HUES64 (cell line): ENCODE data around the gene RIPK1.
A peak's percentile ranks its signal among the peaks of the same experiment; 100 is the strongest.
"Not testable (repeated sequence)": the region's sequence is repeated elsewhere in the genome, so short reads cannot be mapped to it uniquely, and the experiment has no call there.

Experiments used
- H3K27ac ChIP-seq: 2 replicates; pipeline ENCODE4 v1.7.0; 2013; ENCODE audit warnings: low read depth, low read length, inconsistent platforms
- H3K27me3 ChIP-seq: 2 replicates; pipeline ENCODE4 v1.6.1; 2013; ENCODE audit warnings: mild to moderate bottlenecking, low read length; ENCODE audit not compliant: insufficient read depth
- H3K36me3 ChIP-seq: 2 replicates; pipeline ENCODE4 v1.6.1; 2013; ENCODE audit warnings: mild to moderate bottlenecking, low read length; ENCODE audit not compliant: insufficient read depth
- H3K4me1 ChIP-seq: 2 replicates; pipeline ENCODE4 v1.6.1; 2013; ENCODE audit warnings: mild to moderate bottlenecking, low read length, moderate library complexity; ENCODE audit not compliant: insufficient read depth
- H3K4me3 ChIP-seq: 2 replicates; pipeline ENCODE4 v1.5.1; 2013; ENCODE audit warnings: mild to moderate bottlenecking, low read length, moderate library complexity
- H3K9ac ChIP-seq: 2 replicates; pipeline ENCODE4 v1.6.1; 2013; ENCODE audit warnings: mild to moderate bottlenecking, low read depth, low read length
- H3K9me3 ChIP-seq: 2 replicates; pipeline ENCODE4 v1.6.1; 2013; ENCODE audit warnings: low read depth, low read length; ENCODE audit not compliant: insufficient read depth
- WGBS: fragments of 150-250, 120-280 bp; methylation state at CpG from one replicate; pipeline ENCODE4 v1.1.7; 2013; ENCODE audit warnings: missing lambda C conversion rate; 5-methylcytosine and 5-hydroxymethylcytosine counted together

RIPK1 gene

DNA sequence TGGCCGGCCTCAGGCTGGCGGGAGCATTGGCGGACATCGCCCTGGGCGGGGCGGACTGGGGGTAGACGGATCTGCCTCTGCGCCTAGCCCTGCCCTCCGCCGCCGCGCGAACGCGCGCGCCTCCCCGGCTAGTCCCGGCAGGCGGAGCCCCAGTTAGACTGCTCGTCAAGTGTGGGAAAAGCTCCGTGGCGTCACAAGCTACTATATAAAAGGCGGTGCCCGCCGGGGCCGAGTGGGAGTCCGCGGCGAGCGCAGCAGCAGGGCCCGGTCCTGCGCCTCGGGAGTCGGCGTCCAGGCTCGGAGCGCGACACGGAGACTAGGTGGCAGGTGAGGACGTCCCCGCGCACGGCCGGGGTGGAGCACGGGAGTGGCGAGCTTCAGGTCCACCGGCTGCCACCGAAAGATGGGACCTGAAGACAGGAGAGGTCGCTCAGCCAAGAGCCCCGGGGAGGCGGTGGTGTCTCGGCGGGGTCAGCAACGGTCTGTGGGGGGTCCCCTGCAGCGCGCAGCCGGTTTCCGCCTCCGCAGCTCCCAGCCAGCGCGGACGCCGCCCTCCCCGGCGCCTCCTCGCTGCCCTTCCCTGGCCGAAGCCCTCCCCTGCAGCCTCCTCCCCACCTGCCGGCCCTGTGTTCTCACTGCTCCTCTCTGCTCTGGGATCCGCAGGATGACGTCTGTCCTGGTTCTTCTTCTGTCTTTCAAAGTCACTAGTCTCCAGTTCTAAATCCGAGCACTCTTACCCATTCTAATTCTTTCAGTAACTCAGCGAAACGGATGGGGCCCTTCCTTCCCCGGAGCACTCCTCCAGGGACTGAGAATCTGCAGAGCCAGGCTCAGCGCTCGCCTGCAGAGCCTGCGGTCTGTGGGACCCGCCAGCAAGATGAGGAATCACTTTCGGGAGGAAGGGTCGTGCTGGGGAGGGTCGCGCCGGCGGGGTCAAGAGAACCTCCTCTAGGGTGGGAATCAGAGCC lies 4.3 kb upstream of the RIPK1 start:
- H3K9ac ChIP-seq: peak overlapping the region; percentile 46

DNA sequence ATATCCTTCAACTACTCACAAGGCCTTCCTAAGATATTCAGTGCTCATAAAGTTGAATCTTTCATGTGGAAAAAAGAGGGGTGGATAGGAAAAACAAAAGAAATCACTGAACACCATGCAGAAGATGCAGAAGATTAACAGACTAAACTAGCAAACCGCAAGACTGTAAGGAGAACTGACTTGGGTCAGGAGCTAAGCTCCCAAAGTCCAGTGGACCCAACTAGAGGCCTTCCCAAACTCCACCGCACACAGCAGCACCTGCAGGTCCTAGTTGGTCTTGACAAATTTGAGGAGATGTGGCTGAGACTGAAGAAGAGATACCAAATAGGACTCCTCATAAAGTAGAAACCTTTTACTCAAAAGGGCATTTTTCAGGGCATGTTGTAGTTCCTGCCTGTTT lies 3.3 kb downstream of the RIPK1 start:
- H3K9ac ChIP-seq: no peak overlapping the region
- H3K9me3 ChIP-seq: peaks cover 5% of the 10 kb centered on the region; the same call in 1 of the 2 replicates
- peaks cover 18% of the 10 kb centered on the region; the same call in 1 of the 2 replicates for H3K36me3 ChIP-seq
- no peaks in the 10 kb centered on the region for H3K27me3 ChIP-seq
- H3K27ac ChIP-seq: no peak overlapping the region
- WGBS: 97% methylated on average over 2 of the region's 2 CpGs
- peaks cover 50% of the 10 kb centered on the region for H3K4me1 ChIP-seq
- no peak overlapping the region for H3K4me3 ChIP-seq

More for the DNA sequence above, 4.3 kb upstream of the RIPK1 start:
- under 1% methylated on average over 85 of the region's 85 CpGs for WGBS
- Histone ChIP-seq H3K27ac (no peak overlapping the region; the same call in 1 of the 2 replicates), H3K27me3 (no peaks in the 10 kb centered on the region), H3K4me3 (peak overlapping the region; percentile 80), H3K36me3 (0 out of 2 replicates have a peak, but pooled peaks cover 5% of the 10 kb centered on the region), H3K9me3 (peaks cover 5% of the 10 kb centered on the region; the same call in 1 of the 2 replicates), H3K4me1 (no peaks in the 10 kb centered on the region)

DNA sequence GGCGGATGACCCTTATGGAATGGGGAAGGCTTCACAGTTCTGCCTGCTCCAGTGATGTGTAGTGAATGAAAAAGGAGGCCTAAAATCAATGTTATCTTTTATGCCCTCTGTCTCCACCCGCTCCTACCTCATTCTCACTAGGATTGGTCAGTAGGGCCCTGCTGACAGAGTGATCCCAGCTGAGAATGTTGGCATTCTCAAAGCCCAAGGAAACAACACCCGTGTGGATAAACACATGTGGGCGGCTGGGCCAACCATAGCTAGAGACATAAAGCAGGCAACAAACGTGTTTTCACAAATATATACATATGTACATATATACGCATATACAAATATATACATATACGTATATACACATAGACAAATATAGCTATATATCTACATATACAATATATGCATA lies 4.5 kb downstream of the RIPK1 start:
- WGBS: 98% methylated on average over 5 of the region's 7 CpGs
- Histone ChIP-seq H3K4me1 (peaks cover 50% of the 10 kb centered on the region), H3K27ac (no peak overlapping the region; the same call in 1 of the 2 replicates), H3K9me3 (no peaks in the 10 kb centered on the region), H3K27me3 (no peaks in the 10 kb centered on the region), H3K4me3 (no peak overlapping the region), H3K9ac (no peak overlapping the region), H3K36me3 (peaks cover 25% of the 10 kb centered on the region)

DNA sequence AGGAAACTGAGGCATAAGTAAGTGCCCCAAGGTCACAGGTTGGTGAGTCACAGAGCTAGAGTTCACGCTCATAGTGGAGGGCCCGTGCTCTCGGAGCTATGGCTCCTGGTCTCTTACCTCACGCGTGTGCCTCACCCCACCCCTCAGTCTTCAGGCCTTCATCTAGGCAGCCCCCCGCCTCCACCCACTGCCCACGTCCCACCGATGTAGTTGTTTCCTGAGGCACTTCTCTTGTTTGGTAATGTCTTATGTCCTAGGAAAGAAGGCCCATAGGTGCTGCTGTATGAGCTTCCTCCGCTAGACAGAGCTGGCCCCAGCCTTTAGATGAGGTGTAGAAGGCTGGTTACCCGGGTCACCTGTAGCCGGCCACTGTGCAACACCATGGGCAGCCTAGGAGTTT lies 5.1 kb downstream of the RIPK1 start:
- 91% methylated on average over 11 of the region's 11 CpGs for WGBS
- Histone ChIP-seq H3K27ac (peak overlapping the region; percentile 72; the same call in 1 of the 2 replicates), H3K9ac (no peak overlapping the region), H3K27me3 (no peaks in the 10 kb centered on the region), H3K4me3 (no peak overlapping the region), H3K36me3 (peaks cover 31% of the 10 kb centered on the region), H3K9me3 (no peaks in the 10 kb centered on the region), H3K4me1 (peaks cover 50% of the 10 kb centered on the region)

DNA sequence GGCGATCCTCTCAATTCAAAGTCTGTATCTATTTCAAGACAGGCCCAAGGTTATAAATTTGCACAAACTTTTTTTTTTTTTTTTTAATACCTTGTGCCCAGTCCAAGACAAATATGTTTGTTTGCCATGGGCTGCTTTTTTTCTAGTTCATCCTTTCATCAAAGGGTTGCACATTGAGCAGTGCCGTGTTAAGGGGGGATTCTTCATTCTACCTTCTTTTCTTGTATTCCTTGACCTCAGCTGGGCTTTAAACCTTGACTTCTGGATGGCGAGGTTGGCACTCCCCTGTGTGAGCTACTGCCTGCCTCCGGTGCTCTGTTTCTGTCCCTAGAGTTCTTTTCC lies 7.4 kb downstream of the RIPK1 start:
- peaks cover 43% of the 10 kb centered on the region for H3K4me1 ChIP-seq
- 60% methylated on average over 4 of the region's 4 CpGs for WGBS
- no peaks in the 10 kb centered on the region for H3K9me3 ChIP-seq
- peak overlapping the region; percentile 64 for H3K9ac ChIP-seq
- peak overlapping the region; percentile 99 for H3K27ac ChIP-seq
- H3K4me3 ChIP-seq: no peak overlapping the region
- H3K36me3 ChIP-seq: peaks cover 54% of the 10 kb centered on the region
- no peaks in the 10 kb centered on the region for H3K27me3 ChIP-seq

DNA sequence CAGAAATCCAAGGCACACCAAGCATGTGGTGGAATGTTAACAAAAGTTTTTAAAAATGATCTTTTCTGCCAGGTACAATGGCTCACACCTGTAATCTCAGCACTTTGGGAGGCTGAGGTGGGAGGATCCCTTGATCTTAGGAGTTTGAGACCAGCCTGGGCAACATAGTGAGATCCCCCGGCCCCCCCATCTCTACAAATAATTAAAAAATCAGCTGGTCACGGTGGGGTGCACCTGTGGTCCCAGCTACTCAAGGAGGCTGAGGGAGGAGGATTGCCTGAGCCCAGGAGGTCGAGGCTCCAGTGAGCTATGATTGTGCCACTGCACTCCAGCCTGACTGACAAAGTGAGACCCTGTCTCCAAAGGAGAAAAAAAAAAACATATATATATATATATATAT lies 8.0 kb downstream of the RIPK1 start:
- WGBS: 96% methylated on average over 2 of the region's 3 CpGs
- Histone ChIP-seq H3K36me3 (peaks cover 59% of the 10 kb centered on the region), H3K27me3 (no peaks in the 10 kb centered on the region), H3K9ac (peak overlapping the region; percentile 64; the same call in 1 of the 2 replicates), H3K4me1 (peaks cover 38% of the 10 kb centered on the region), H3K27ac (peak overlapping the region; percentile 99), H3K4me3 (no peak overlapping the region), H3K9me3 (no peaks in the 10 kb centered on the region)

DNA sequence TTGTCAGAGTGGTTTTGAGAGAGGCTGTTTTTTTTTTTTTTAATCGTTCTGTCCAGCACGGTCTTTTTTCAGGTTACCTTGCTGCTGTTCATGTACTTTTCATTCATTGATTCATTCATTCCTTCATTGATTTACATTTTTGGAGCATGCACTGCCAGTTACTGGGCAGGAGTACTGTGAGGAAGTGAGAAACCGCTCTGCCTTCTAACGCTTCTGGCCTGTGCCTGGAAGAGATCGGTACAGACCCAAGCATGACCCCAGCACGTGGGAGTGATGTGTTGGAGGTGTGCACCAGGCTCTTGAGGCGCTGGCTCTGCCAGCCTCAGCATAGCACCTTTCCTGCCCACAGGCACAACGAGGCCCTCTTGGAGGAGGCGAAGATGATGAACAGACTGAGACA lies 9.1 kb downstream of the RIPK1 start:
- Histone ChIP-seq H3K36me3 (peaks cover 66% of the 10 kb centered on the region), H3K27ac (0 out of 2 replicates have a peak overlapping the region, but pooled peaks have one; percentile 10), H3K9ac (no peak overlapping the region), H3K4me1 (peaks cover 31% of the 10 kb centered on the region), H3K4me3 (no peak overlapping the region), H3K27me3 (no peaks in the 10 kb centered on the region), H3K9me3 (no peaks in the 10 kb centered on the region)
- 95% methylated on average over 9 of the region's 9 CpGs for WGBS

DNA sequence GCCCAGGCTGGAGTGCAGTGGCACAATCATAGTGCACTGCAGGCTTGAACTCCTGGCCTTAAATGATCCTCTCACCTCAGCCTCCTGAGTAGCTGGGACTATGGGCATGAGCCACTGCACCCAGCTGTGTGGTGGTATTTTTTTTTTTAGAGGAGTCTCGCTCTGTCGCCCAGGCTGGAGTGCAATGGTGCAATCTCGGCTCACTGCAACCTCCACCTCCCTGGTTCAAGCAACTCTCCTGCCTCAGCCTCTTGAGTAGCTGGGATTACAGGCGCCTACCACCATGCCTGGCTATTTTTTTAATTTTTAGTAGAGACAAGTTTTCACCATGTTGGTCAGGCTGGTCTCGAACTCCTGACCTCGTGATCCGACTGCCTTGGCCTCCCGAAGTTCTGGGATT lies 10.7 kb downstream of the RIPK1 start:
- not testable (repeated sequence) for H3K9me3 ChIP-seq, H3K9ac ChIP-seq, H3K27ac ChIP-seq, H3K27me3 ChIP-seq, H3K4me3 ChIP-seq
- H3K4me1 ChIP-seq: peaks cover 21% of the 10 kb centered on the region
- WGBS: 95% methylated on average over 8 of the region's 8 CpGs
- H3K36me3 ChIP-seq: peaks cover 69% of the 10 kb centered on the region

DNA sequence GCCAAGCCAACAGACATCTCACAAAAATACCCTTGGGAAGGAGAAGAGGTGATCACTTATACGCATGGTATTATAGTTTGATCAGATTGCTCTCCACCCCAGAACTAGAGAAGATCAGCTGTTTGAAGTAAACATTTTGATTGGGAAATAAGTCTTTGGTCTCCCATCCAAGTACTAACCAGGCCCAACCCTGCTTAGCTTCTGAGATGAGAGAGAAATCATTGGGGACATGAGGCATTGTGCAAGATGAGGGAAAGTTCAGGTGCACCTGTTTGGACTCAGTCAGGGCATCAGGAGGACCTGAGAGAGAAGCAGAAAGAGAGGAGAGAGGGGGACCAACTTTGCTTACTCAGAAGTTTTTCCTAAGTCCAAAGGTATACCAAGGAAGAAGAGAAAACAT lies 11.4 kb downstream of the RIPK1 start:
- Histone ChIP-seq H3K36me3 (peaks cover 75% of the 10 kb centered on the region), H3K27ac (no peak overlapping the region), H3K9ac (no peak overlapping the region), H3K4me1 (peaks cover 15% of the 10 kb centered on the region), H3K27me3 (no peaks in the 10 kb centered on the region), H3K9me3 (peaks cover 5% of the 10 kb centered on the region), H3K4me3 (no peak overlapping the region)
- WGBS: 75% methylated on average over 1 of the region's 1 CpG

DNA sequence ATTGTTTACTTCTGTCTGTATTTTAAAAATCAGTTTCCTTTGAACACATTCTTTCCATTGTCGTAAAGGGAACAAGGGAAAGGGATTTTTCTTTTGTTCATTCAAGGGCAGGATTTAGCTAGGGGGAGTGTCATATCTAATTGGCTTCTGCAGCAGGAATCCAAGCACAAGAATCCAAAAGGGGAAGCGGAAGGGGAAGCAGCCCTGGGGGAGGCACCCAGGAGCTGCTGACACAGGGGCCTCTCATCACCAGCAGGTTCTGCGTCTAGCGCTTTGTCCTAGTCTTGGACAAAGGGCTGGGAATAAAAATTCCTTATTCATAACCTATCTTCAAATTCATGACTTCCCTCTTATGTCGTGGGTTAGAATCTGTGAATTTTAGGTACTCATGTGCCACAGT lies 13.7 kb downstream of the RIPK1 start:
- Histone ChIP-seq H3K27ac (0 out of 2 replicates have a peak overlapping the region, but pooled peaks have one; percentile 23), H3K27me3 (no peaks in the 10 kb centered on the region), H3K9me3 (peaks cover 28% of the 10 kb centered on the region), H3K9ac (no peak overlapping the region), H3K36me3 (peaks cover 95% of the 10 kb centered on the region), H3K4me3 (no peak overlapping the region), H3K4me1 (no peaks in the 10 kb centered on the region)
- WGBS: 87% methylated on average over 5 of the region's 5 CpGs

DNA sequence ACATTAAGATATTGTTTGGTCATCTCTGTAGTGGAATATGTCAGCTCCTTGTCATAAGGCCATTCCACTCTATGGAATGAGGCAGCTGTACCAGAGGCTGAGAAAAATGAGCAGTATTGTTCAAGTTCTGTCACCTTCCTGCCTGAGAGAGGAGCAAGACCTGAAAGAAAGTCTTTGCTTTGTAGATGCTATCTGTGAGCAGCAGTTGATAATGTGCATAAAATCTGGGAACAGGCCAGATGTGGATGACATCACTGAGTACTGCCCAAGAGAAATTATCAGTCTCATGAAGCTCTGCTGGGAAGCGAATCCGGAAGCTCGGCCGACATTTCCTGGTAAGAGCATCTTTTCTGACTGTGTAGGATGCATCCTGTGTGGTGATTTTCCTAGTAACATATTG lies 16.8 kb downstream of the RIPK1 start:
- Histone ChIP-seq H3K9ac (no peak overlapping the region), H3K27me3 (no peaks in the 10 kb centered on the region), H3K36me3 (peaks cover 96% of the 10 kb centered on the region), H3K4me1 (no peaks in the 10 kb centered on the region), H3K4me3 (no peak overlapping the region), H3K9me3 (peaks cover 58% of the 10 kb centered on the region), H3K27ac (no peak overlapping the region)
- WGBS: 96% methylated on average over 4 of the region's 4 CpGs
